ENCODE data around the gene RGS19.
A peak's percentile ranks its signal among the peaks of the same experiment; 100 is the strongest.

The RGS19 gene

GRCh38 chr20:64037199-64037497 lies 42.2 kb downstream of the RGS19 start:
- DNase-seq (ENCODE audit: low read depth in 2 of 3, low spot score in 2 of 3): no peak

- no peak for DNase-seq (ENCODE audit: low read depth in 2 of 3, low spot score in 2 of 3)
These were observed 42.7 kb downstream of the RGS19 start for GRCh38 chr20:64036346-64037198.

- no peak for DNase-seq (ENCODE audit: low read depth in 2 of 3, low spot score in 2 of 3)
These were observed 43.4 kb downstream of the RGS19 start, which contains the start of gene C20orf204 for GRCh38 chr20:64035933-64036345. Gene C20orf204, plus strand, starts transcription at chr20:64036182. Its CDS starts 142 bp downstream, at chr20:64036324.

GRCh38 chr20:64035066-64035932 lies 44.0 kb downstream of the RGS19 start:
- peak; percentile 35 to 43 (median 39) for DNase-seq (ENCODE audit: low read depth in 2 of 3, low spot score in 2 of 3)

GRCh38 chr20:64033981-64034493 lies 45.3 kb downstream of the RGS19 start:
- DNase-seq (ENCODE audit: low read depth in 2 of 3, low spot score in 2 of 3): no peak

- DNase-seq (ENCODE audit: low read depth in 2 of 3, low spot score in 2 of 3): no peak
These were observed 46.4 kb downstream of the RGS19 start for GRCh38 chr20:64032706-64033624.

- no peak for DNase-seq (ENCODE audit: low read depth in 2 of 3, low spot score in 2 of 3)
These were observed 47.5 kb downstream of the RGS19 start for GRCh38 chr20:64031822-64032314.

- DNase-seq (ENCODE audit: low read depth in 2 of 3, low spot score in 2 of 3): no peak
These were observed 48.8 kb downstream of the RGS19 start for GRCh38 chr20:64030371-64031134.

GRCh38 chr20:64029293-64030117 lies 49.8 kb downstream of the RGS19 start:
- no peak for DNase-seq (ENCODE audit: low read depth in 2 of 3, low spot score in 2 of 3)

GRCh38 chr20:64027981-64028685 lies 51.2 kb downstream of the RGS19 start:
- no peak for DNase-seq (ENCODE audit: low read depth in 2 of 3, low spot score in 2 of 3)

GRCh38 chr20:64025826-64026412 lies 53.4 kb downstream of the RGS19 start:
- no peak for DNase-seq (ENCODE audit: low read depth in 2 of 3, low spot score in 2 of 3)

- no peak for DNase-seq (ENCODE audit: low read depth in 2 of 3, low spot score in 2 of 3)
These were observed 54.1 kb downstream of the RGS19 start for GRCh38 chr20:64025101-64025825.

GRCh38 chr20:64024141-64024990 lies 55.0 kb downstream of the RGS19 start:
- no peak for DNase-seq (ENCODE audit: low read depth in 2 of 3, low spot score in 2 of 3)

- no peak for DNase-seq (ENCODE audit: low read depth in 2 of 3, low spot score in 2 of 3)
These were observed 55.8 kb downstream of the RGS19 start for GRCh38 chr20:64023361-64024140.
